ENCODE data around the gene CDH4.

Gene CDH4

DNA sequence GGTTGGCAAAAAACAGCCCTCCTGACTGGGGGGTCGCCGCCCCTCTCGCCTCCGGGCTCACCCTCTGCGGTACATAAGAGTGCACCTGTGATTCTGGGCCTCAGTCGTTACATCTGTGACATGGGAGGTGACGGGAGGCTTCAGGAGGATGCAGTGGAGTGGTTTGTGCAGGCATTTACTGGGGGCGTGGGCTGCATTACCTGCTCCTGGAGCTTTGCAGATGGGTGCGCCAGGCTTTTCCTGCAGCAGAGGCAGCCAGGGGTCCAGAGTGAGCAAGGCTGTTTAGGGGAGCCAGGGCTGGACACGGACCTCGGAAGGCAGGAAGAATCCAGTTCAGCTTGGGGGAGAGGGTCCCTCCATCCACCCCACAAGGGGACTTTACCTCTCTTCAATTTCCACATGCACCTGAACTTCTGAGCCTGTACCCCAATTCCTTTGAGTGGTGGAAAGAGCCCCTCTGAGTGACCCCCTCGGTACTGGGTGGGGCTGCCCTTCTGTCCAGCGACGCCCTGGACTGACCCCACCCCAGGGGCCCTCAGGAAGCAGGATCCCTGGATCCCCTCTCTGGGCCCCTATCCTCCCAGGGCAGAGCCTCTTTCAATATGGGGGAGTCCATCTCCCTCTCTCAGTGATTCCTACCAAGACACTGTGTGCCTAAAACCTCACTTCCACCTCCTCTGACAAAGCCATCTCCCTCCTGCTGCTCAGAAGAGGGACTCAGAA, 679.6 kb downstream of the CDH4 start:
- no peak for DNase-seq (ENCODE audit: low read depth)

DNA sequence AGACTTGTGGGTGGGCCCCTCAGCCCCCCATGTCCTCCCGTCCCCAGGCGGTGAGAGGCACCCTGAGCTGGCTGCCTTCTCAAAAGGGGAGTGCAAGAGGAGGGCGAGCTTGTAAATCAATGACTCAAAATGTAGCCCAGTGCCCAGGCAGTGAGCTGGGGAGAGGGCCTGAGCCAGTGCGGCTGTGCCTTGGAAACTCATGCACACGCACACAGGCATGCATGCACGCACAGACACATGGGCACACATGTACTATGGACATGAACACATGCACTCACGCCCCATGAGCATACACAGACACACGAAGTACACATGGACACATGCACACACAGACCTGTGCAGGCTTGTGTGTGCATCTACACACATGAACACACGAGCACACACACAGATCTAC, 680.1 kb downstream of the CDH4 start:
- DNase-seq (ENCODE audit: low read depth) = no peak

DNA sequence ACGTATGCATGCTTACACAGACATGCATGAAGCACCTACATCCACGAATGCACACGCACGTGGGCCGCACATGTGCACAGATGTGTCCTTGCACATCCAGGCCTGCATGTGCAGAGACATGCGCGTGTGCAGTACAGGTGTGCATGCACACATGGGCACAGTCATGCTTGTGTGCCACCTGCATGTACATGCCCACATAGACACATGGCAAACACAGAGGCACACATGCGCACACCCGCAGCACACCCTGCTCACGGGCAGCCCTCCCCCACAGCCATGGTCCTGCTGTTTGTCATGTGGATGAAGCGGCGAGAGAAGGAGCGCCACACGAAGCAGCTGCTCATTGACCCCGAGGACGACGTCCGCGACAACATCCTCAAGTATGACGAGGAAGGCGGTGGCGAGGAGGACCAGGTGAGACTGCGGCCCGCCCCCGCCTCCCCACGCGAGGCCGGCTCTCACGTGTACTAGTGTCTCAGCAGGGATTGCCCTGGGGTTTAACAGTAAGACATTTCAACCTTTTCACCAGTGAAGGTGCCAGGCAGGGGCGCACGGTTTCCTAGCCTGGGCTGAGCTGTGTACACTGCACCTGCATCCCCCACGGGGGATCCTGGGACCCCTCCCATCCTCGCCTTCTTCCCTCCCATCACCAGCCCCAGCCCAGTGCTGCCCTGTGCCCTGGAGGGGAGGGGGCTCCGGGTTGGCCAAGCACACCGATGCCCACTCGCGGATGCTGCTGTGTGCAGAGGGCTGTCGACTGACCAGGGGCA, 680.8 kb downstream of the CDH4 start:
- no peak for DNase-seq (ENCODE audit: low read depth)

DNA sequence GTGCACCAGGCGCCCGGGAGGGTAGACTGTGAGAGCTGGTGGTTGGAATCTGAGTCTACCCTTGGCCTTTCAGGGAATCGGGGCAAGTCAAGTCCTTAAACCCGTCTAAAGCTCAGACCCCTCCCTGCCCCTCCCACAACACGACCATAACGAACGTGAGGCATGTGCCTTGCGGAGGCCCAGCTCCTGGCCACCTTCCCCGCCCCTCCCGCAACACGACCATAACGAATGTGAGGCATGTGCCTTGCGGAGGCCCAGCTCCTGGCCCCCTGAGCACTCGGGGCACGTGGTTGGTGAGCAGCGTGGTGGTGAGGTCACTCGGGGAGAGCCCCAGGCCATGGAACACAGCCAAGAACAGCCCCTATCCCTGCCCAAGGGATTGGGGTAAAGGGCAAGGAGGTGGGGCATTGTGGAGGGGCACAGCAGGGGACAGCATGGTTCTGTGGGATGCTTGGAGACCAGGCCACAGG, 681.5 kb downstream of the CDH4 start:
- no peak for DNase-seq (ENCODE audit: low read depth)

DNA sequence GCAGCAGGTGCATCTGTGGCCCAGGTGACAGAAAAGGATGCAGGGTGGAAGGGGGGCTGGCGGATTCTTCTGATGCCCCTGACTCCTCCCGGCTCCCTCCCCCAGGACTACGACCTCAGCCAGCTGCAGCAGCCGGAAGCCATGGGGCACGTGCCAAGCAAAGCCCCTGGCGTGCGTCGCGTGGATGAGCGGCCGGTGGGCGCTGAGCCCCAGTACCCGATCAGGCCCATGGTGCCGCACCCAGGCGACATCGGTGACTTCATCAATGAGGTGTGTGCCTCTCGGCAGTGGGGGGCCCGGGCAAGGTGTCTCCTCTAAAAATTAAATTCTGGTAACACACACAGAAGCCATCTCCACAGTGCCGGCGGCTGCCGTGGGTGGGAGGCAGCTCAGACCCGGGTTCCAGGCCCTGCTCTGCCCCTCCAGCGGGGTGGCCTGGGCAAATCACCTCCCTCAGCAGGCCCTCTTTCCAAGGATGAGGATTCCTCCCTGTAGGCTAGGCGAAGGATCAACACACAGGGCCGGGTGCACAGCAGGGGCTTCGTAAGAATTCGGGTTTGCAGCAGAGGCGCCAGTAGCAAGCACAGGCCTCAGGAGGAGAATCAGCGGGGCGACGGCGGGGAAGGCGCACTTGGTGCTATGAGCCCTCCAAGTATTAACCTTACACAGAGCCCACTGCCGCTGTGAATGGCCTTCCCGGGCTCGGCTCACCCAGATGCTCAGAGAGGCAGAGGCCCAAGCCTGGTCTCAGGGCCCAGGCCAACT, 682.1 kb downstream of the CDH4 start:
- DNase-seq (ENCODE audit: low read depth) = no peak

DNA sequence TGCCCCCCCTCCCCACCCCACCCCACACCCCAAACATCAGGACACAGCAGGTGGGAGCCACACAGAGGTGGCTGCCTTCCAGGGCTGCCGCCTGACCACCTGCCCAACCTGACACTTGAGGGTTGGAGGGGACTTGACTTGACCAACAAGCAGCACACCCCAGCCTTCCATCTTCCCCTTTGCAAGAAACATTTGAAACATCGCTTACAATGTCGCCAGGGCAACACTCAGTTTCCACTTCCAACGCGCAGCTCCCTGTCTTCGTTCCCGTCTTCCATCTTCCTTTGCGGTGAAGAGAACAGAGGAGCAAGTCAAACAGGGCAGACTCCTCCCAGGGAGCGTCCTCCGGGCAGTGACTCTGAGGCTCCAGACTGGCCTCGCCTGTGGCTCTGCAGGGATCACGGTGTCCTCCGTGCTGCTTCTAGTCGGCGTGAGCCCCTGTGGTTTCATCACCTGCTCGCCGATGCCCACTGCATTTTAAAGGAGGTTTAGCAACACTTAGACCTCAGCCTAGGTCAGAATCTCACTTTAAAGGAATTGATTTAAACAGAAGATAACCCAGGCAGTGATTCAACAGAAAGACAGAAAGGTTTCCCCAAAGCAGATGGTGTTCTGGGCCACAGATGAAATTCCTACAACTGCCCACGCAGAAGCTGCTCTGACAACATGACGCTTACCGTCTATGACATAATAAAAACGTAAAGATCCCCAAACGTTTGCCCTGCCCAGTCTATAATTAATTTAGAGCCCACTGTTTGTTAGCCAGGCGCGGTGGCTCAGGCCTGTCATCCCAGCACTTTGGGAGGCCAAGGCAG, 682.9 kb downstream of the CDH4 start:
- no peak for DNase-seq (ENCODE audit: low read depth)

DNA sequence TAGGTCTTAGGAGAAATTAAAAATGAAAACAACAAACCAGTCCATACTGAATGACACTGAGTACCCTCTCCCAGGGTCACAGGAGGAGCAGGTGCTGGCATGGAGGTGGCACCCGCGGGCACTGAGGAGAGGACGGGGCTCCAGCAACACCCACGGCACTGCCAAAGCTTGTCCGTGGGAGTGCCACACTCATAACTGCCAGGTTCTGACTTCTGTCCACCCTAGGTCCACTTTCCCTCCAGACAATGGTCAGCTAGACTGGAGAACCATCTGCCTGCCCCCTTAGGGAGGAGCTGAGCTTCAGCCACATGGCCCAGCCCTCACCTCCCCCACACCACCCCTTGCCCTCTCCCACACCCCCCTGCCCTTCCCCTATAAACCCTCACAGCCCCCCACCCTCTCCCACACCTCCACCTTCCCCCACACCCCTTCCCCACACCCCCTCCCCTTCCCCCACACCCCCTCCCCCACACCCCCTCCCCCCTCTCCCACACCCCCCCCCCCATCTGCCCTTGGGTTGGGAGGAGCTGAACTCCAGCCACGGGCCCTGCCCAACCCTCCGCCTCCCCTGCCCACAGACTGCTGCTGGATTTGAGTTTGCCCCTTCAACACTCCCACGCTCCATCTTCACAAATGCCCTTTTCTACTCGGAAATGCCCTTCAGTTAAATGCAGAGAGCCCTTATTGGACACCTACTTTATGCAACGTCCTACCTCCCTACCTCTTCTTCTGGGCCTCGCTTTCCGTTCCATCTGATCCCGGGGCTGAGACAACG, 684.1 kb downstream of the CDH4 start:
- no peak for DNase-seq (ENCODE audit: low read depth)

DNA sequence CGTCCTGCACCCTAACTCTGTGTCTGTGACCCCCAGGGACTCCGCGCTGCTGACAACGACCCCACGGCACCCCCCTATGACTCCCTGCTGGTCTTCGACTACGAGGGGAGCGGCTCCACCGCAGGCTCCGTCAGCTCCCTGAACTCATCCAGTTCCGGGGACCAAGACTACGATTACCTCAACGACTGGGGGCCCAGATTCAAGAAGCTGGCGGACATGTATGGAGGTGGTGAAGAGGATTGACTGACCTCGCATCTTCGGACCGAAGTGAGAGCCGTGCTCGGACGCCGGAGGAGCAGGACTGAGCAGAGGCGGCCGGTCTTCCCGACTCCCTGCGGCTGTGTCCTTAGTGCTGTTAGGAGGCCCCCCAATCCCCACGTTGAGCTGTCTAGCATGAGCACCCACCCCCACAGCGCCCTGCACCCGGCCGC, 684.7 kb downstream of the CDH4 start:
- DNase-seq (ENCODE audit: low read depth) = no peak

DNA sequence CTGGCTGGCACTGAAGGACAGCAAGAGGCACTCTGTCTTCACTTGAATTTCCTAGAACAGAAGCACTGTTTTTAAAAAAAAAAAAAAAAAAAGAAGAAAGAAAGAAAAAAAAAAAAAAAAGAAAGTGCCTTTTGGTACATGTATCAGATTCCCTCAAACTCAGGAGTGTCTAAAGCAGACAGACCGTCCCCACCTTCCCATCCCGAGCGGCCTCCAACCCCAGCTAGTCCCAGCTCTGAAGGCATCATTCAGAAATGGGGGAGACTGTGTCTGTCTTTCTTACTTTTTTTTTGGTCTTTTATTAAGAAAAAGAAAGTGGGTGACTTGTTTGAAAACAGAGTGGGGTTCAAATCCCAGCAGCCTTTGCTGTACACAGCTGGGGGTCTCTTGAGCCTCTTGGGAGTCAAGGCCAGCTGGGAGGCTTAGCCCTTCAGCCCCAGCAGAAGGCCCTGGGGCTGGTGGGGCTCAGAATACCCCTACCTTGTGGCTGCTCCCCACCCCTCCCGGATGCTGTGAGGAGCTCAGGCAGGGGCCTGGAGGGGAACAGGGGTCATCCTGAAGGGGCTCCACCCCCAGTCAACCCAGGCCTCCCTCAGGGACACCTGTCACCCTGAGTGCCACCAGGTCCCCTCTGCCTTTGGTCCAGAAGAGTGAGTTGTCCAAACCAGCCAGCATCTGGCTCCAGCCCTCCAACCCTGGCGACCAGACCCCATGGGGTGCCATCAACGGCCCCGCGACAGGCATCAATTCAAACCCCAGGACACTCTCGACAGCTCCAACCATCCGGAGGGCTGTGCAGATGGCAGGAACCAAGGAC, 685.3 kb downstream of the CDH4 start:
- no peak for DNase-seq (ENCODE audit: low read depth)

DNA sequence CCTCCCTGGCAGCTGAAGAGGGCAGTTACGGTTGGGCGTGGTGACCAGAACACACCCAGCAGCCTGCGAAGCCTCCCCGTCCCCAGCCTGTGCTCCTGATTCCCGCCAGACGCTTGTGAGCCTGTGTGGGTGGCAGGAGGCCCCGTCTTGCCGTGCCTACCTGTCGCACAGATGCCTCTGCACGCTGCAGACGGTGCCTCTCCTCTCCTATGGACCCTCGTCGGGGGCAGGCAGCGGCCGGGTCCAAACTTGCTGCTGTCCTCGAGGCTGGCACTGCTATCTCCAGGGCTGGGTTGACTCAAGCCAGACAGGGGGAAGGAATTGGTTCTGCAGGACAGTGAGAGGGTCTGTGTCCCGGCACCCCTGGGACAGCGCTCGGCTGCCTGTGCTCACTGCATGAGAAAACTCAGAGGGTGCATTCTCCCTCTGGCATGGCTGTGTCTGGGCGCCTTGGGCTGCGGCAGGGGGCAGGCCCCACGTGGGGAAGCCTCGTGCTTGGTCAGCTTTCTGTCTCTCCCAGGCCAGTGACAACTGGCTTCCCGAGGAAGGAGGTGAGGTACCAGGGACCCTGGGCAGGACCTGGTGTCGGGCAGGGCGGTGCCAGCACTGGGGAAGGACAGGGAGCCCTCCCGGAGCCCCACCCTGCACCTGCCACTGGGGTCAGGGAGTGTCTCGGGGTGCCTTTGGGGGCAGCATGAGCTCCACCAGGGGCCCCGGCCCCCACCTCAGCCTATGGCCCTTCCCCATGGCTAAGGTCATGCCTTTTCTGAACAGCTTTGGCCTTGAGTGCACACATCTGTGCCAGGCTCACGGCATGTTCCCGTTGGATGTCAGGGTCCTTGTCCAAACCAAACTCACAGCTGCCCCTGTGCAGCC, 686.1 kb downstream of the CDH4 start:
- no peak for DNase-seq (ENCODE audit: low read depth)

DNA sequence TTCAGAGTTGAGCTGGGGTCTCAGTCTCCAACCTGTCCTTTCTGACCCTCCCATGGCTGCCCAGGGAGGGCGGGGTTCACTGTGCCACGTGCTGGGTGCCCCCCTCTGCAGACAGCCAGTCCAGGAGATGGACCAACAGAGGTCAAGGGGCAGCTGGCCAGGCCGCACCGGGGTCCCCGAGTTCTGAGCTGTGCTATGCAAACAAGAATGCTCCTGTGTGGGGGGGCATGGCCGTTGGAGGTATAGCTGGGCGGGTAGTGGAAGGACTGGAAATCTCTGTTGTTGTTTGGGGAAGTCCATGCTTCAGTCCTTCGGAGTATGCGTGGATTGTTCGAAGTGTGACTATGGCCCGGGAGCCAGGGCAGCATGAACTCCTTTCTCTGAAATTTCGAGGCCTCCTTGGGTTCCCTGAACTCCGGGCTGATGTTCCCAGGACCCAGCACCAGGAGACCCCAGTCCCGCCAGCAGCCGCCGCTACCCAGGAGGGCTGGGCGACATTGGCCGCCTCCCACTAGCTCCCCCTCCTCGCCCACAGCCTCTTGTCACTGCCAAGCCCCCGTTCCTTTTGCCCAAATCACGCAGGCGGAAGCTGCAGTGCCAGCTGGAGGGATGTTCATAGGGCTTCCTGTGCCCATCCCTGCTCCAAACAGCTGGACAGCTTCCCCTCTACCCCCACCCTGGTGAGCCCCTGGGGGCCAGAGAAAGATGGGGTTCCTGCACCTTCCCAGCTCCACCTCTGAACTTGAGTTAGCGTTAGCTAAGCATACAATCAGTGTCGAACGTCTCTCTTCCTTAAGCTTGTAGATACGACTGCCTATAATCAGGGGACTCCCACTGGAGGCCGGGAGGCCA, 687.0 kb downstream of the CDH4 start:
- no peak for DNase-seq (ENCODE audit: low read depth)

DNA sequence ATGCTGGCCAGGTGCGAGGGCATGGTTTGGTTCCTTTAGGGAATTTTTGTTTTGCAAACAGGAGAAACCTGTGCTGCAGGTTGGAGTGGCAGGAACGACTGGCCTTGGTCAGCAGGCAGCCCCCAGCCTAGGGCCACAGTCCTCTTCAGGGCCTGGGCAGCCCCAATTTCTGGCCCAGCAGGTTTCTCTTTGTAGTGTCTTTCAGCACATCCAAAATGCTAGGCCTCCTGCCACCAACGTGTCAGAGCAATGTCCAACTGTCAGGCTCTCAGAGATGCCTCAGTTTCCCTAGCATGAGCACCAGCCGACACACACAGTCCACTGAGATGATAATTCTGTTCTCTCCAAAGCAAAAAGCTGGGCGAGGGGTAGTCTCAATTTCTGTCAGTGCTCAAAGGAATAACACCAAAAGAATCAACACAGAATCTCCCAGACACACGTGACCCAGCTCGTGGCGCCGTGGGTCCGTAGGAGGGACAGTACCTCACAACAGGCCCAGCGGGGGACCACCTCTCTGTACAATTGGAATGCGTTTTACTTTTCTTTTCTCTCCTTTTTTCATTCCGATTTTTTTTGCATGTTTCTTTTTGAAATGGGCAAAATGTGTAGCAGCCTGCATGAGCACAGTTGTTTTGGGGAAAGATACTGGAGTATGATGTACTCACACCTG, 687.8 kb downstream of the CDH4 start:
- no peak for DNase-seq (ENCODE audit: low read depth)

DNA sequence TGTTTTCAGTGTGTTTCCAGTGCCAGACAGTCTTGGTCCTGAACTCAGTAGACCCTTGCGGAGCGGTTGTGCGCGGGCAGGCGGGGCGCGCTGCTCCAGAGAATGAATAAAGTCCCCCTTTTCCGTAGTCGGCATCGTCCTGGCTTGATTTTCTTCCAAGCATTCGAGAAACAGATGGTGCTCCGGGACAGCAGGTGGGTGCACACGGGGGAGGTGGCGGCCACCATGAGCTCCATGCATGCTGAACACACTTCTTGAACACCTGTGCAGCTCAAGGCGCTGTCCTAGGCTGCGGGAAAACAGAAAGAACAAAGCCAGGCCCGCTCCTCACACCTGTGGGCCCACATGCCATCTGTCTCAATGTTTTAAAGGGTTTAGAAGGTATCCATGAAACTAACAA, 688.4 kb downstream of the CDH4 start:
- DNase-seq (ENCODE audit: low read depth) = no peak

DNA sequence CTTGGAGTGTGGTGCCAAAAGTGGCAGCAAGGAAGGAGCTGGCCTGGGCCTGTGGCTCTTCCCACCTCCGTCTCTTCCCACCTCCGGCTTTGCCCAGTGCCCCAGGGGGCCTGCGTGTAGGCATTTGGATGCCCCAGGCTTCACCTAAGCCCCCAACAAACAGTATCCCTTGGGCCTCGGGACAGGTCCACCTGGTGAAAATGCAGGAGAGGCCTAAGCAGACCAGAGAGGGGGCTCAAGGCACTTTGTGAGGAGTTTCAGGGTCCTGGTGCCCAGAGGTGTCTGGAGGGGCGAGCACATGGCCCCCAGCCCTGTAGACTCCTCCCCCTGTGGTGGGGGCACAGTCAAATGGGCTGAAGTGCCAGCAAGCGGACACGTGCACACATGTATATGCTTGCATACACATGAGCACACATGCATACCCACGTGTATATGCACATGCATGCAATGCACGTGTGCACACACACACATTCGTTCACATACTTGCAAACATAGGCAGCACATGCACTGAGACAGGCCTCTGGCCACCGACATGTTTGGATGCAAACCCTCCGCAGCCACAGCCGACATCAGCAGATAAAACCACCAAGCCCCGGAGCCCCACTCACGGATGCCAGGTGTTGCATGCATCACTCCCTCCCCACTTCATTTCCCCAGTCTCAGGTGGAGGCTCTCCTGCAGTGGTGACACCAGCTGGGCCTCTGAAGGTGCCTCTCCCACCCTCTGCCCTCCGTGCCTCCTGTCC, 689.1 kb downstream of the CDH4 start:
- no peak for DNase-seq (ENCODE audit: low read depth)

DNA sequence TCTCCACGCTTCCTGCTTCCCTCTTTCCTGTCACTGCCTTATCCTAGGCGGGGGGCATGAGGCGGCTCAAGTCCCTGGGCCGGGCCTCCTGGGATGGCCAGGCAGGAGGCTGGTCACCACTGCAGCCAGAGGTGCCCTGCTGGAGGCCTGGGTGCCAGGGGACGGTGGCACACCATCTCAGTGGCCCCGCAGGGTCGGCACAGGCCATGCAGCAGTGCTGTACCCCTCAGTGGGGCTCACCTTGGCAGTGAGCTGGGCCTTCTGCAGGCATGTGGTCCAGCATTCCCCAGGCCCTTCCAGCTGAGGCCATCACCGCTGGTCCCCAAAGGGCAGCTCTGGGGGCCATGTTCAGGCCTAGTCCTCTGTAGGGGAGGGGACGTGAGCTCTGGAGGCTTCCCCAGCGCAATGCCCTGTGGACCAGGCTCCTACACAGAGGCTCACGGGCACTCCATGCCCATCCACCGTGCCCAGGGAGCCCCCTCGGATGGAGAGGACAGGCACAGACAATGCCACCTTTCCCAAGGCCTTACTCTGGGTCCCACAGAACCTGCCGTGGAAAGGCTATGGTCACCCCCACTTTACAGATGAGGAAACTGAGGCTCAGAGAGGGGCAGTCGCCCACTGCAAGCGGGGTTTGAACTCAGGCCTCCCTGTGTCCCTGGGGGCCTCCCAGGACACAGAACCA, 689.8 kb downstream of the CDH4 start:
- no peak for DNase-seq (ENCODE audit: low read depth)

DNA sequence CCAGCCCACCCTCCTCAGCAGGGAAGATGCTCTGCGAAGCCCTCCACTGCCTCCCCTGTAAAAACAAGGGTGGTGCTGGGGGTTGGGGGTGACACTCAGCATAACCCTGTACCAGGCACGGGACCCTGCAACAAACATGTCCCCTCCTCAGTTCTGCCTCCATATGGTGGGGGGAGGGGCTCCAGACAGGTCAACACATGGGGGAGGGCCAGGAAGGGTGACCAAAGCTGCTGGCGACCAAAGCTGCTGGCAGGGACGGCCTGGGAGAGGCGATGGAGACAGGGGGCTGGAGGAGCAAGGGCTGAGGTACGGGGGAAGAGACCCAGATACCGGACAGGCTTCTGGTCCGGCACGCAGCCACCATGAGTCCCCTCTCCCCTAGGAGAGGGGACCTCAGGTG, 690.5 kb downstream of the CDH4 start:
- DNase-seq (ENCODE audit: low read depth) = no peak
